Adrenal gland (tissue), 5 donors: Measurements from ENCODE around the gene CABCOCO1.

ENCODE experiments used
- POLR2A ChIP-seq, 2 donors: fragments of 450-650 bp; IDR thresholded peaks; one replicate each; pipeline ENCODE4 v1.6.1; 2017; ENCODE audit warnings: antibody characterized with exemption in 2 of 2, mild to moderate bottlenecking in 2 of 2, moderate library complexity in 1 of 2
- TF ChIP-seq, protein P1 (sequence below), 6 experiments: fragments of 450-650 bp in 4 of 6; fragments of 200-600 bp in 2 of 6; sonication (generic) in 1 of 6; IDR thresholded peaks; 1 replicate in 5 of 6; 2 replicates in 1 of 6; pipeline versions ENCODE4 v1.5.1 to v1.8.0; 2016 to 2021; ENCODE audit warnings: antibody characterized with exemption in 6 of 6, mild to moderate bottlenecking in 2 of 6, moderate library complexity in 1 of 6
- donor health status: DM: no; HTN: no; CAD: no.

DNA sequence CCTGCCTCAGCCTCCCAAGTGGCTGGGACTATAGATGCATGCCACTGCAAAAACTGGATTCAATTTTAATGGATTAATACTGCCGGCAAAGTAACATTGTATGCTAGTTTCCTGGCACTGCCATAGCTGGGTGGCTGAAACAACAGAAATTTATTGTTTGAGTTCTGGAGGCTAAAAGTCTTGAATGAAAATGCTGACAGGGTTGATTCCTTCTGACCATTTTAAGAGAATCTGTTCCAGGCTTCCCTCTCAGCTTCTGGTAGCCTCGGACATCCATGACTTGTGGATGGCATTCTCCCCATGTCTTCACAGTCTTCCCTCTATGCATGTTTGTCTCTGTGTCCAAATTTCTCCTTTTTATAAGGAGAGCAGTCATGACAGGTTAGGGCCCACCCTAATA, 151.4 kb downstream of the CABCOCO1 start:
- TF ChIP-seq, protein P1, sequence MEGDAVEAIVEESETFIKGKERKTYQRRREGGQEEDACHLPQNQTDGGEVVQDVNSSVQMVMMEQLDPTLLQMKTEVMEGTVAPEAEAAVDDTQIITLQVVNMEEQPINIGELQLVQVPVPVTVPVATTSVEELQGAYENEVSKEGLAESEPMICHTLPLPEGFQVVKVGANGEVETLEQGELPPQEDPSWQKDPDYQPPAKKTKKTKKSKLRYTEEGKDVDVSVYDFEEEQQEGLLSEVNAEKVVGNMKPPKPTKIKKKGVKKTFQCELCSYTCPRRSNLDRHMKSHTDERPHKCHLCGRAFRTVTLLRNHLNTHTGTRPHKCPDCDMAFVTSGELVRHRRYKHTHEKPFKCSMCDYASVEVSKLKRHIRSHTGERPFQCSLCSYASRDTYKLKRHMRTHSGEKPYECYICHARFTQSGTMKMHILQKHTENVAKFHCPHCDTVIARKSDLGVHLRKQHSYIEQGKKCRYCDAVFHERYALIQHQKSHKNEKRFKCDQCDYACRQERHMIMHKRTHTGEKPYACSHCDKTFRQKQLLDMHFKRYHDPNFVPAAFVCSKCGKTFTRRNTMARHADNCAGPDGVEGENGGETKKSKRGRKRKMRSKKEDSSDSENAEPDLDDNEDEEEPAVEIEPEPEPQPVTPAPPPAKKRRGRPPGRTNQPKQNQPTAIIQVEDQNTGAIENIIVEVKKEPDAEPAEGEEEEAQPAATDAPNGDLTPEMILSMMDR (IDR thresholded peaks at IDR 0.05): no peak
- TF ChIP-seq POLR2A (IDR thresholded peaks at IDR 0.05): no peak
